H1 (cell line): ENCODE results near the gene SHQ1. TPM values are rescaled to one million over a fixed set of nuclear protein-coding genes. Genes with fewer than 3 reads are reported as not detected.

ENCODE experiments used
- CTCF ChIA-PET: fragments of 300-600 bp; sonication (Branson Sonifier 250); formaldehyde crosslinking; loops from one replicate; lab custom pipeline; 2021; ENCODE audit not compliant: partially characterized antibody; lab: Charles Lee
- POLR2A ChIA-PET: fragments of 300-600 bp; sonication (Branson Sonifier 250); formaldehyde crosslinking; loops from one replicate; lab custom pipeline; 2021; ENCODE audit warnings: inconsistent platforms; ENCODE audit not compliant: partially characterized antibody; lab: Charles Lee
- DNase-seq, 2 experiments: peaks; one replicate each; pipeline versions ENCODE4 v3.0.0 to v3.0.0-alpha.2; 2010 to 2022; ENCODE audit warnings: low spot score in 2 of 2, low read depth in 1 of 2, mixed read lengths in 1 of 2
- FAIRE-seq: peaks from 2 replicates; lab custom pipeline; 2011; peaks lifted over from hg19 to GRCh38; lab: Jason Lieb, UNC
- H2AFZ ChIP-seq: 2 replicates; pipeline ENCODE4 v1.8.1; 2012; ENCODE audit warnings: low read length, inconsistent platforms
- H2AK5ac ChIP-seq: 2 replicates; pipeline ENCODE4 v1.6.1; 2013; ENCODE audit warnings: low read depth, low read length
- H2BK120ac ChIP-seq: replicated peaks from 2 replicates; pipeline ENCODE3; 2013; ENCODE audit warnings: low read depth, low read length, inconsistent platforms
- H2BK12ac ChIP-seq: 2 replicates; pipeline ENCODE4 v1.6.1; 2013; ENCODE audit warnings: low read depth, low read length
- H2BK15ac ChIP-seq: 2 replicates; pipeline ENCODE4 v1.6.1; 2013; ENCODE audit warnings: low read length
- H2BK20ac ChIP-seq: 2 replicates; pipeline ENCODE4 v1.6.1; 2013; ENCODE audit warnings: low read length
- H2BK5ac ChIP-seq: 2 replicates; pipeline ENCODE4 v1.6.1; 2013; ENCODE audit warnings: low read depth, low read length
- H3K14ac ChIP-seq: 2 replicates; pipeline ENCODE4 v1.6.1; 2013; ENCODE audit warnings: inconsistent platforms; ENCODE audit not compliant: insufficient read length
- H3K18ac ChIP-seq: 2 replicates; pipeline ENCODE4 v1.6.1; 2013; ENCODE audit warnings: low read length; ENCODE audit errors: extremely low read depth
- H3K23ac ChIP-seq: 2 replicates; pipeline ENCODE4 v1.6.1; 2013; ENCODE audit warnings: inconsistent platforms; ENCODE audit not compliant: insufficient read length
- H3K23me2 ChIP-seq: 2 replicates; pipeline ENCODE4 v1.6.1; 2013; ENCODE audit warnings: low read depth, low read length
- H3K27ac ChIP-seq: 2 replicates; pipeline ENCODE4 v1.6.1; 2011; ENCODE audit warnings: low read depth, low read length, inconsistent platforms
- H3K27me3 ChIP-seq, 4 experiments: replicated peaks in 1 of 4; 1 replicate in 1 of 4; 2 replicates in 3 of 4; pipeline versions ENCODE4 v1.6.1 to v1.8.1; 2011 to 2013; ENCODE audit warnings: low read length in 3 of 4, mild to moderate bottlenecking in 3 of 4, inconsistent platforms in 2 of 4, mixed read lengths in 2 of 4, moderate library complexity in 1 of 4; ENCODE audit not compliant: control insufficient read depth in 3 of 4, insufficient read depth in 3 of 4; ENCODE audit errors: extremely low read depth in 1 of 4
- H3K36me3 ChIP-seq, 4 experiments: 2 replicates each; pipeline versions ENCODE4 v1.6.1 to v1.8.1; 2011 to 2013; ENCODE audit warnings: mild to moderate bottlenecking in 4 of 4, low read length in 3 of 4, moderate library complexity in 2 of 4, control low read depth in 1 of 4, inconsistent platforms in 1 of 4; ENCODE audit not compliant: insufficient read depth in 4 of 4, control insufficient read depth in 2 of 4
- H3K4ac ChIP-seq: replicated peaks from 2 replicates; pipeline ENCODE3; 2013; ENCODE audit warnings: low read length, low read depth, mixed read lengths, inconsistent platforms; ENCODE audit not compliant: insufficient read length
- H3K4me1 ChIP-seq, 4 experiments: replicated peaks in 1 of 4; 1 replicate in 1 of 4; 2 replicates in 3 of 4; pipeline versions ENCODE4 v1.6.1 to v1.8.1; 2011 to 2013; ENCODE audit warnings: low read length in 3 of 4, inconsistent platforms in 2 of 4, mixed read lengths in 1 of 4; ENCODE audit not compliant: insufficient read depth in 4 of 4, control insufficient read depth in 3 of 4
- H3K4me2 ChIP-seq, 2 experiments: 2 replicates each; pipeline versions ENCODE4 v1.6.1 to v1.8.1; 2011 to 2013; ENCODE audit warnings: low read depth in 2 of 2, low read length in 2 of 2, control low read depth in 1 of 2, inconsistent platforms in 1 of 2, mild to moderate bottlenecking in 1 of 2; ENCODE audit not compliant: insufficient read depth in 1 of 2
- H3K4me3 ChIP-seq, 4 experiments: fragments of 200-600, 300-600 bp in 1 of 4; sonication (generic), shearing (Covaris generic), sonication (Bioruptor Twin) in 1 of 4; 2 replicates each; pipeline versions ENCODE4 v1.5.1 to v1.8.1; 2011 to 2016; ENCODE audit warnings: low read length in 4 of 4, low read depth in 3 of 4, control low read depth in 2 of 4, inconsistent platforms in 2 of 4, mild to moderate bottlenecking in 2 of 4, mixed read lengths in 1 of 4, moderate library complexity in 1 of 4; ENCODE audit not compliant: insufficient read depth in 2 of 4; ENCODE audit errors: extremely low read depth in 1 of 4
- H3K56ac ChIP-seq: replicated peaks from 2 replicates; pipeline ENCODE3; 2013; ENCODE audit warnings: low read depth, mild to moderate bottlenecking, mixed read lengths, low read length, inconsistent platforms; ENCODE audit not compliant: insufficient read length
- H3K79me1 ChIP-seq: 2 replicates; pipeline ENCODE4 v1.6.1; 2013; ENCODE audit warnings: low read depth, low read length, control low read depth
- H3K79me2 ChIP-seq, 2 experiments: 2 replicates each; pipeline versions ENCODE4 v1.6.1 to v1.8.1; 2012 to 2013; ENCODE audit warnings: low read length in 2 of 2, mild to moderate bottlenecking in 2 of 2, inconsistent platforms in 1 of 2; ENCODE audit not compliant: insufficient read depth in 2 of 2, control insufficient read depth in 1 of 2
- H3K9ac ChIP-seq, 4 experiments: replicated peaks in 1 of 4; 1 replicate in 1 of 4; 2 replicates in 3 of 4; pipeline versions ENCODE4 v1.6.1 to v1.8.1; 2011 to 2013; ENCODE audit warnings: low read depth in 3 of 4, low read length in 3 of 4, control low read depth in 2 of 4, mild to moderate bottlenecking in 2 of 4, moderate library complexity in 2 of 4, inconsistent platforms in 1 of 4; ENCODE audit errors: extremely low read depth in 1 of 4
- H3K9me3 ChIP-seq, 2 experiments: 2 replicates each; pipeline versions ENCODE4 v1.6.1 to v1.8.1; 2012 to 2013; ENCODE audit warnings: mild to moderate bottlenecking in 2 of 2, moderate library complexity in 2 of 2, control low read depth in 1 of 2, inconsistent platforms in 1 of 2, low read depth in 1 of 2, low read length in 1 of 2, mixed read lengths in 1 of 2; ENCODE audit not compliant: insufficient read depth in 2 of 2
- H4K20me1 ChIP-seq, 2 experiments: replicated peaks in 1 of 2; 2 replicates each; pipeline versions ENCODE3 to v1.8.1; 2011 to 2013; ENCODE audit warnings: inconsistent platforms in 2 of 2, low read length in 2 of 2, mild to moderate bottlenecking in 1 of 2; ENCODE audit not compliant: insufficient read depth in 2 of 2, control insufficient read depth in 1 of 2
- H4K5ac ChIP-seq: 2 replicates; pipeline ENCODE4 v1.6.1; 2013; ENCODE audit warnings: low read length, low read depth, mixed read lengths, inconsistent platforms; ENCODE audit not compliant: insufficient read length
- H4K8ac ChIP-seq: 2 replicates; pipeline ENCODE4 v1.8.0; 2013; ENCODE audit warnings: mild to moderate bottlenecking, moderate library complexity, low read length, inconsistent platforms; ENCODE audit not compliant: insufficient read depth; ENCODE audit errors: extremely low read depth
- H4K91ac ChIP-seq: replicated peaks from 2 replicates; pipeline ENCODE3; 2013; ENCODE audit warnings: low read length, mixed read lengths, inconsistent platforms; ENCODE audit not compliant: insufficient read length
- CBX8 ChIP-seq: fragments of 300-800, 300-1000 bp; sonication (generic); IDR thresholded peaks from 2 replicates; pipeline ENCODE4 v1.7.1; 2016; ENCODE audit warnings: low read depth, low read length, borderline replicate concordance
- GABPA ChIP-seq: IDR thresholded peaks from 2 replicates; pipeline ENCODE4 v1.6.1; 2011; ENCODE audit warnings: mild to moderate bottlenecking, low read length, moderate library complexity, borderline replicate concordance; ENCODE audit not compliant: insufficient read depth
- HDAC2 ChIP-seq, 2 experiments: fragments of 300-600 bp in 1 of 2; sonication (generic) in 1 of 2; IDR thresholded peaks; 2 replicates each; pipeline ENCODE4 v1.6.1; 2011 to 2012; ENCODE audit warnings: low read depth in 2 of 2, low read length in 2 of 2, mild to moderate bottlenecking in 2 of 2, moderate library complexity in 2 of 2, borderline replicate concordance in 1 of 2, inconsistent platforms in 1 of 2
- HDAC6 ChIP-seq: IDR thresholded peaks from one replicate; pipeline ENCODE4 v1.7.1; 2012; ENCODE audit warnings: low read depth, mild to moderate bottlenecking, inconsistent platforms, low read length, moderate library complexity
- JUND ChIP-seq: IDR thresholded peaks from 2 replicates; pipeline ENCODE4 v1.6.1; 2011; ENCODE audit warnings: mild to moderate bottlenecking, improper control_type of control experiment, low read length
- KDM1A ChIP-seq: fragments of 200-600, 300-600 bp; sonication (generic); IDR thresholded peaks from 2 replicates; pipeline ENCODE4 v1.7.1; 2016; ENCODE audit warnings: mild to moderate bottlenecking, low read length, borderline replicate concordance
- KDM4A ChIP-seq: IDR thresholded peaks from one replicate; pipeline ENCODE4 v1.7.1; 2012; ENCODE audit warnings: low read depth, mild to moderate bottlenecking, moderate library complexity, low read length, inconsistent platforms; ENCODE audit not compliant: severe bottlenecking
- NRF1 ChIP-seq: IDR thresholded peaks from 2 replicates; pipeline ENCODE4 v1.6.1; 2011; ENCODE audit warnings: mild to moderate bottlenecking, low read depth, low read length, improper control_type of control experiment
- POLR2A ChIP-seq, 2 experiments: IDR thresholded peaks; 1 replicate in 1 of 2; 2 replicates in 1 of 2; pipeline ENCODE4 v1.6.1; 2011; ENCODE audit warnings: low read depth in 2 of 2, low read length in 2 of 2, mild to moderate bottlenecking in 2 of 2; ENCODE audit errors: control extremely low read depth in 1 of 2
- POU5F1 ChIP-seq: IDR thresholded peaks from 2 replicates; pipeline ENCODE4 v1.6.1; 2011; ENCODE audit warnings: low read depth, mild to moderate bottlenecking, low read length, moderate library complexity
- SP1 ChIP-seq: IDR thresholded peaks from 2 replicates; pipeline ENCODE4 v1.6.1; 2011; ENCODE audit warnings: low read depth, low read length
- SRF ChIP-seq: IDR thresholded peaks from 2 replicates; pipeline ENCODE4 v1.6.1; 2011; ENCODE audit warnings: mild to moderate bottlenecking, low read depth, low read length, moderate library complexity
- TAF7 ChIP-seq: optimal IDR thresholded peaks from 2 replicates; pipeline ENCODE3; 2011; ENCODE audit warnings: low read depth, mild to moderate bottlenecking, inconsistent platforms, low read length, moderate library complexity, borderline replicate concordance
- TBP ChIP-seq: IDR thresholded peaks from 2 replicates; pipeline ENCODE4 v1.6.1; 2011; ENCODE audit warnings: low read depth, low read length, improper control_type of control experiment
- WGBS, 2 experiments: shearing (Covaris generic) in 1 of 2; methylation state at CpG; one replicate each; pipeline versions ENCODE4 v1.1.6 to v1.1.7; 2013 to 2015; ENCODE audit warnings: low lambda C conversion rate in 2 of 2, mixed read lengths in 2 of 2, inconsistent platforms in 1 of 2, low coverage in 1 of 2, missing lambda C conversion rate in 1 of 2; ENCODE audit not compliant: insufficient replicate concordance in 2 of 2, insufficient coverage in 1 of 2, insufficient read length in 1 of 2; ENCODE audit errors: extremely low coverage in 1 of 2, missing lambda C conversion rate in 1 of 2; 5-methylcytosine and 5-hydroxymethylcytosine counted together
- polyA plus RNA-seq, 7 experiments: library from polyadenylated mRNA; depleted of rRNA in 3 of 7; stranded (reverse) in 5 of 7; unstranded in 2 of 7; fragments of >200 nt in 5 of 7; fragments of 200-250 nt in 2 of 7; gene quantifications; 1 replicate in 5 of 7; 2 replicates in 1 of 7; 4 replicates in 1 of 7; pipeline versions ENCODE4 v1.2.1 to v1.2.3, GENCODE V29; 2011 to 2013; ENCODE audit warnings: missing spikeins in 2 of 7, mixed read lengths in 2 of 7
- total RNA-seq: library from RNA; stranded (reverse); fragmentation: NEBNext Ultra II Directional; extraction: Animal tissue kit (Norgen Biotek cat#: 25700); gene quantifications from 2 replicates; pipeline ENCODE4 v1.2.1, GENCODE V29; 2021
- TF ChIP-seq, protein P1 (sequence below): IDR thresholded peaks from 2 replicates; pipeline ENCODE4 v1.6.1; 2012; ENCODE audit warnings: inconsistent platforms

Gene SHQ1
- total and polyA plus RNA-seq, 2 of the 8 experiments (the other 6 are each of a cell fraction or from before 2014, with no cell fraction given) = 10.7 to 34.4 TPM

DNA sequence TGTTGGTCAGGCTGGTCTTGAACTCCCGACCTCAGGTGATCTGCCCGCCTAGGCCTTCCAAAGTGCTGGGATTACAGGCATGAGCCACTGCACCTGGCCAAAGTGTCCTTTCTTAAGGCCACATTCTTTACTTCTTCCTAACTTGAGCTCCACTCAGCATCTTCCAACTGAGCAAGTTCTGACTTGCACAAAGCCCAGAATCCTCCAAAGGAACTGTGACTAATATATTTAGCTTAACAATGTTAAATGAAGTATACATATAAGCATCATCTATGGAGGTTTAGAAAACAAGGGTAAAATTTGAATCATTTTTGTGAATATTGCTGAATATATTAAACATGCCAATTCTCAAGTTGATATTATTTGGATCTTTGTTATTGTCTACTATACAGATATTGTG is 93.7 kb downstream of the SHQ1 start:
- Histone ChIP-seq H3K4ac (no peak overlapping the region), H3K79me1 (no peaks in the 10 kb centered on the region), H2BK12ac (no peak overlapping the region), H3K4me2 (no peak overlapping the region), H2BK20ac (no peak overlapping the region), H3K14ac (no peak overlapping the region), H2BK5ac (no peak overlapping the region), H3K23me2 (no peaks in the 10 kb centered on the region; the same call in 1 of the 2 replicates), H4K5ac (no peak overlapping the region), H3K18ac (no peak overlapping the region), H3K27ac (no peak overlapping the region), H4K91ac (no peak overlapping the region), H2BK120ac (no peak overlapping the region), H3K27me3 (no peaks in the 10 kb centered on the region), H2AFZ (no peak overlapping the region), H3K9ac (no peak overlapping the region), H4K8ac (no peak overlapping the region), H3K36me3 (no peaks in the 10 kb centered on the region), H2AK5ac (no peak overlapping the region), H3K79me2 (no peaks in the 10 kb centered on the region), H3K4me1 (no peaks in the 10 kb centered on the region), H4K20me1 (no peaks in the 10 kb centered on the region), H3K4me3 (no peak overlapping the region), H2BK15ac (no peak overlapping the region), H3K56ac (no peak overlapping the region), H3K23ac (no peak overlapping the region), H3K9me3 (no peaks in the 10 kb centered on the region)
- DNase-seq (no peak), FAIRE-seq (no peak)
- 96% methylated on average over 2 of the region's 2 CpGs; no CpG with 5 or more reads in 1 of the 2 experiments for WGBS, 2 experiments
- ChIA-PET POLR2A (interaction anchor here (2.8 kb wide), 1 partner anchor 15 kb away, joined by 9 read pairs; no protein-coding TSS in a partner anchor), CTCF (interaction anchor here (0.6 to 1.7 kb wide), 6 partner anchors 11 to 184 kb away, joined by 3 to 6 read pairs (median 3); no protein-coding TSS in a partner anchor)
- TF ChIP-seq, protein P1, sequence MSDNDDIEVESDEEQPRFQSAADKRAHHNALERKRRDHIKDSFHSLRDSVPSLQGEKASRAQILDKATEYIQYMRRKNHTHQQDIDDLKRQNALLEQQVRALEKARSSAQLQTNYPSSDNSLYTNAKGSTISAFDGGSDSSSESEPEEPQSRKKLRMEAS = no peak
- TF ChIP-seq HDAC2 (IDR thresholded peaks at IDR 0.05; ENCODE audit: borderline replicate concordance in 1 of 2, low read depth in 2 of 2, low read length in 2 of 2) (no peak), SP1 (no peak), KDM1A (no peak), GABPA (no peak), JUND (no peak), TBP (no peak), HDAC6 (no peak), TAF7 (no peak), SRF (no peak), CBX8 (no peak), POU5F1 (no peak), KDM4A (no peak), POLR2A (IDR thresholded peaks at IDR 0.05; ENCODE audit: control extremely low read depth in 1 of 2, low read depth in 2 of 2, low read length in 2 of 2) (no peak), NRF1 (no peak)
